Stimulated activated naive CD8-positive, alpha-beta T cell treated with anti-CD3 and anti-CD28 coated beads, Interleukin-15, Interleukin-2, amounts not matched to agents 100 U/mL and 50 U/mL, for 24 hours (primary cell): ENCODE data around the gene PABPC1L.
A peak's percentile ranks its signal among the peaks of the same experiment; 100 is the strongest.

Experiments
- ATAC-seq: fragments of 150-1000 bp; cut with Tn5 transposase; one replicate; pipeline ENCODE4 v1.10.0; 2021
- DNase-seq: peaks from one replicate; pipeline ENCODE4 v3.0.0; 2021

Gene PABPC1L

DNA sequence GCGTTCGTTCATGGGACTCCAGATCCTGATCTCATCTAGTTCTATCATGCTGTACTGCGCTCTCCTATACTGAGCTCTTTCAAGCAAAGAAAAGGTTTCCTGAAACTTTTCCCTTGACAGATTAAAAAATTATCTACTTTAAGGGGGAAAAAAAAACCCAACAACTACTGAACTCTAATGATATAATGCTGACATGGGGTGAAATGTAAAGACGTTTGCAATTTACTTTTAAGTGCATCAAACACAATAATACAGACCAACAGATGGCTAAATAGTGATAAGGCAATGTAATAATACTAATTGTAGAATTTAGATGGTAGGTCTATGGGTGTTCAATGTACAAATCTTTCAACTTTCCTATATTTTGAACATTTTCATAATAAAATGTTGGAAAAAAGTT, 34.0 kb downstream of the PABPC1L start:
- no peak for ATAC-seq

DNA sequence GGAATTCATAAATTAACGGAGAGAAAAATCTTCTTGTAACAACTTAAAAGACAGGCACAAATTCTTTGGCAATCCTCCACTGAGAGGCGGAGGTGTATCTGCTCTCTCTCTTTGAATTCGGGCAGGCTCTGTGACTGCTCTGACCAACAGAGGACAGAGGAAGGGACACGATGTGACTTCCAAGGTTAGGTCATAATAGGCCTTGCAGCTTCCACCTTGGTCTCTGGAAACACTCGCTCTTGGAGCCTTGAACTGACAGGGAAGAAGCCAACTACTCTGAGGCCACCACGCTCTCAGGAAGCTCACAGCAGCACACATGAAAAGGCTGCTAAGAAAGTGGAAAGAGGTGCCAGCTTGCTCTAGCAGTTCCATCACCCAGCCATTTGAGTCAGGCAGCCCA, 35.4 kb downstream of the PABPC1L start:
- DNase-seq (no peak), ATAC-seq (no peak)

More for the DNA sequence above, 34.0 kb downstream of the PABPC1L start:
- no peak for DNase-seq

DNA sequence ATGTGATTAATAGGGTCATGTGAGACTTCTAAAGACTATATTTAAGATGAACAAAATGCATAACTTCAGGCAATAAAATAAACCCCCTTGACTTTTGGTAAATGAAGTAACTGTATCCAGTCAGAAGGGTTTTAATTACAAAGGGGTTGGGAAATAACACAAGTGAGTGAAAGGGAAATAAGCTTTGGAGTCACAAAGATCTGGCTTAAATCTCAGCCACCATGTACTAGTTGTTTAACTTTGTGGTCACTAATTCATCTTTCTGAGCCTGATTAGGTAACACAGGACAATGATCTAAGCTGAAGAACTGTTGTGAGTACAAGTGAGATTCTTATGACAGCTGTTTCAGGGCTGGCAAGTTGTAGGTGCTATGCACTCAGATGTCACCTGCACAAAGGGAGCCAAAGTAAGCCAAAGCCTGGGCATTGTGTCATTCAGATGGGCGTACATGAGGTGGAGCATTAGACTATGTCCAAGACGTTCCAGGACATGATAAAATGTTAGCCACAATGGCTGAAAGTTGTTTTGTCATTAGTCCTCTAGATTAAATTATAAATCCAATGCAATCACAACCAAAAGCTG, 36.5 kb downstream of the PABPC1L start:
- ATAC-seq (no peak), DNase-seq (no peak)

DNA sequence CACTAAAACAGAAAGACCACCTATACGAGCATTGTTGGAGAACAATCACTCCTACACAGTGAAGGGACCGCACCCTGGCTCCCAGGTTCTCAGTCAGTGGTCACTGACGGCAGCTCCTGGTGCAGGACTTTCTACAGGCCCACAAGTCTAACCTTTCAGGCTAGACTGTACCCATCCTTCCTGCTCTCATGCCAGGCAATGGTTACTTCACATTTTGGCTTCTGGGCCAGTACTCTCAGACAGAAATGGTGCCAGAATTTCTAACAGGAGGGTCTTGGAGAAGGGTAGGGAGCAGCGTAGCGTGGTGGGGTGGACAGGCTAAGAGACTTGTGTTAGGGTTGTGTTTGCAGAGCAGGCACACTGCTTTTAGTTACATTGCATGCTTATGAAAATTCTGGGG, 38.2 kb downstream of the PABPC1L start:
- ATAC-seq, result no peak
- DNase-seq, result no peak

DNA sequence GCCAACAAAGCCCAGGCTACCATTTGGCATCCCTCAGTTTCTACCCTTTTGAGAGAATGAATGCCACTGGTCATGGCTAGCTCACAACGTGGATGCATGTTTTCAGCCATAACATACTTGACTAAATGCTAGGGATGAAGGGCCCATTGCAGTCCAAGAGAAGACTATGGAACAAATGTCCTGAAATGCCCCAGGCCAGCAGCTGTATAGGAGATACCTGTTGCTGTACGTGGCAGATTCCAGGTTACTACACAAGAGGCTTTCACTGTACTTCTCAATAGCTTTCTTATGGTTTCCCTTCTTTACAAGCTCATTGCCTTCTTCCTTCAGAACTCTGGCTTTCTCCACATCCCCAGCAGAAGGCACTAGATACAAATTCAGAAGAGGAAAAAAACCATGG, 38.7 kb downstream of the PABPC1L start:
- no peak for ATAC-seq
- DNase-seq, result no peak

DNA sequence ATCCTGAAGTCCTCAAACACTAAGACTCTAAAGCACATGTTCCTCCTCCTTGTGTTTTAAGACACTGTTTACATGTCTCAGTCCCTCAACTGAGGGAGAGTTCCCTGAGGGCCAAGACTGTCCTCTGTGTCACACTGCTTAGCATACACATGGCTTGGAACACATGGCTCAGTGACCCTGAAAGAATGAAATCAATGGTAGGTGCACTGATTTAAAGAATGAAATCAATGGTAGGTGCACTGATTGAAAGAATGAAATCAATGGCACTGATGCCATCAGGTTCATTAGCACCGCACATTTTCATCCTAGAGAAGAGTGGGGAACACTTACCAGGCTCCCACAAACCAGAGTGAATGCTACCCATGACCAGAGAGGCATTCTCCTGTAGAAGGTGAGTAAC, 40.5 kb downstream of the PABPC1L start:
- ATAC-seq, result no peak

DNA sequence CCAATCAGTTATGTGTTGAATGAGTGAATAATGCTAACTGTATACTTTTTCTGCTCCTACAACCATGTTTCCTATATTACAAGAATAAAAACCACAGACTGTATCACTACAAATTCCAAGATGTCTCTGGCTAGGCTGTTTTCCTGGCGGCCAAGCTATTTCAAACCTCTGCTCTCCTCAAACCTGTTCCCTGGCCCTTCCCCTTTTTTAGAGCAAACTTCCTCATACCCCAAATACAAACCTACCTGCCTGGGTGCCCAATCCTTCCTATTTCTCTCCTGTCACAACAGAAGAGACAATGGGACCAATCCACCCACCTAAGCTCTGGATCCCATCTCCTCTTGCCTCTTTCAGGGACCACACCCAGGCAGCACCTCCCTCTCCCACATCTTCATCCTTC, 42.9 kb downstream of the PABPC1L start:
- ATAC-seq, result no peak
- no peak for DNase-seq

More for the DNA sequence above, 40.5 kb downstream of the PABPC1L start:
- DNase-seq, result no peak

DNA sequence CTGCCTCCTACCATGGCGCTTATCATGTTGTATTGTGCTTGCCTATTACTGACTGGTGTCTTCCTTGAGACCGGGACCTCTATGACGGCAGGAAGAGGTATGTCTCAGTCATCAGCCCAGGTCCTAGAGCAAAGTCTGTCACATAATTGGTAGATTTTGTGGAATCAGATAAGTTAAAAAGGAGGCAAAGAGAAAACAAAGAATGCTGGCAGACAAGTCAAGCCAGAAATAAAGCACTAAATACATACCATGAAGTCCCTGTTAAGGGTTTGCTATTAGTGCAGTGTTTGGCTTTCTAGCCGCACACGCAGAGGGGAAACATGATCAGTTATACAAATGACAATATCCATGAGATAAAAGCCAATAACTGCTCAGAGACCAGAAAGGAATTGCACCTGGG, 44.4 kb downstream of the PABPC1L start:
- DNase-seq, result no peak
- ATAC-seq, result no peak

DNA sequence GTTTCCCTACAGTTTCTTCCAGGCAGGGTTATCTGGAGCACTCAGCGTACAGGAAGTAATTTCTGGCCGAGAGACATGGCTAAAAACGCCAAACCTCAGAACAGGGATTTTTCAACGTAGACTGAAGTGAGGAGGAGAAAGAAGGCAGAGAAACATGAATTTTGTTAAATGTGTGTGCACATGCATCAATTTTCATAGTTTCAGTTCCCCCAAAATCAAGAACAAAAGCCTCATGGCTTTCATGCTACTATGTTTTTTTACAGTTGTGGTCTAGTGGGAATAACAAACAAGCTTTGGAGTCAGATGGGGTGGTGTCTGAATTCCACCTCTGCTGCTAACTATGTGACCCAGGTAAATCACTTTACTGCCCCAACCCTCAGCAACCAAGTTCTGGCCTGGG, 45.4 kb downstream of the PABPC1L start:
- no peak for ATAC-seq
- DNase-seq, result no peak

DNA sequence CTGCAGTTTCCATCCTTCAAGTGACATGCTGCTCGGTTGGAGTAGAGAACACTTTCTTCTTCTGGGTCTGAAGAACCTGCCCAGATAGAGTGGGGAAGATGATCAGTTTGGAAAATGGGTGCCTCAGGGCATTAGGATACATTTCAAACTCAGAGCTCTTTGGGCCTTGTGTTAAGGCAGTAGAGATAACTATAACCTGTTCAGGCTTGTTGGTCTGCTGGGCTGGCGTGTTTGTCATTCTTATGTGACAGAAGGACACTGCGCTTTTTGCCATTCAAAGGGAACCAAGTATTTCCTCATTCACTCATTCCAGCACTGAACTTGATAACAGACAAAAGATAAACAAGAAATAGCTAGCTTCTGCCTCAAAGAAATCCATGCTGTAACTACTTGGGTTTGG, 46.5 kb downstream of the PABPC1L start:
- ATAC-seq (no peak), DNase-seq (no peak)

DNA sequence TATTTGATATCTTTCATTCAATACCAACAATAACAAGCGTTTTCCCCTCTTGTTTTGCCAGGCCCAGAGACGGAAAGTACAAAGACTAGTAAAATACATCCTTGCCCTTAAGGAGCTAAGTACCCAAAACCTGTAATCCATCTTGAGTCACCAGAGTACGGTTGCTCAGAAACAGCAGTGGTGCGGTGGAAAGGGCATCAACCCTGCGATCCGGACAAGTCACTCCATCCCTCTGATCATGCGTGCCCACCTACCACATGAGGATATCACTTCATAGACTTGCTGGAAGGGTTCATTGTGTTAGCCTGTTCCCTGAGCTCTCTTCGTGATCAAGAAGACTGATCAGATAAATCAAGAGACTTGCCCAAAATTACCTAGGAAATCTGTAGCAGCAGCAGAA, 48.4 kb downstream of the PABPC1L start:
- ATAC-seq (no peak), DNase-seq (no peak)

DNA sequence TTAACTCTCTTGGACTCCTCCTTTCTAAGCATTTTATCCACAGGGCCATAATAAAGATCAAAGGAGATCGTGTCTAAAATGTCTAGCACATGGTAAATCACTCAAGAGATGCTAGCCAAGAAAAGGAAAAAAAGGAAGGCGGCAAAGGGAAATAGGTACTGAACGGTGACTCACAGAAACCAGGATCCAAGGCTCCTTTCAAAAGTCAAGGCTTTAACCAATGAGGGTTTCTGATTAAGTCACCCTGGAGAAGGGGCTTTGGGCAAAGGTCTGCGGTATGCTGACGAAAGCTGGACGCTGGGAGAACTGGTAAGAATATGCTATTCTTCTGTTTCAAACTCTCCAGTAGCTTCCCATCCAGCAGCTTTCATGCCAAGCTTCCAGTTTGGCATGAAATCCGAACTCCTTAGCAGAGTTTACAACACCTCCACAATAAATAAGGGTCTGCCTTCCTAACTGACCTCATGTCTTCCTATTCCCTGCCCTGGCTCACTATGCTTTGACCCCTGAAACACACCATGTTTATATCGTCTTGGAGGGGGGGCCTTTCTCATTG, 49.3 kb downstream of the PABPC1L start:
- ATAC-seq, result peak; percentile 12

DNA sequence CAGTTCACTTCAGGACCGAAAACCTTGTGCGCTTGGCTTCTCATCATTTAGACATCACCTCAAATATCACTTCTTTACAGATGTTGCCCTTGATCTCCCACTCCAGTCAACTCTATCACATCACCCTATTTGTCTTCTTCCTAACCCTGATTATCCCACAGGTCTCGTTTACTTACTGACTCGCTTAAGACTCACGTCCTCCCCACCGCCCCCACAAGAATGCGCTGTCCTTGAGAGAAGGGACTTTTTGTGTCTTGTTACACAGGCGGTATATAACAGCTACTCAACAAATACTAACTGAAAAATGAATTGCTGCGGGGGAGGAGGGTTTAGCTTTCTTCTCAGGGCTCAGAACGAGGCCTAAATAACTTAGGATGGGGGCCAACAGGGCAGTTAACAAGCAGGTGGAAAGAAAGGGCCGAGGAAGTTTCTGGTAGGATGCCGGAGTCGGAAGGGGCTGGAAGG, 49.8 kb downstream of the PABPC1L start:
- peak; percentile 65 for ATAC-seq

More for the DNA sequence above, 49.3 kb downstream of the PABPC1L start:
- DNase-seq, result peak; percentile 34

DNA sequence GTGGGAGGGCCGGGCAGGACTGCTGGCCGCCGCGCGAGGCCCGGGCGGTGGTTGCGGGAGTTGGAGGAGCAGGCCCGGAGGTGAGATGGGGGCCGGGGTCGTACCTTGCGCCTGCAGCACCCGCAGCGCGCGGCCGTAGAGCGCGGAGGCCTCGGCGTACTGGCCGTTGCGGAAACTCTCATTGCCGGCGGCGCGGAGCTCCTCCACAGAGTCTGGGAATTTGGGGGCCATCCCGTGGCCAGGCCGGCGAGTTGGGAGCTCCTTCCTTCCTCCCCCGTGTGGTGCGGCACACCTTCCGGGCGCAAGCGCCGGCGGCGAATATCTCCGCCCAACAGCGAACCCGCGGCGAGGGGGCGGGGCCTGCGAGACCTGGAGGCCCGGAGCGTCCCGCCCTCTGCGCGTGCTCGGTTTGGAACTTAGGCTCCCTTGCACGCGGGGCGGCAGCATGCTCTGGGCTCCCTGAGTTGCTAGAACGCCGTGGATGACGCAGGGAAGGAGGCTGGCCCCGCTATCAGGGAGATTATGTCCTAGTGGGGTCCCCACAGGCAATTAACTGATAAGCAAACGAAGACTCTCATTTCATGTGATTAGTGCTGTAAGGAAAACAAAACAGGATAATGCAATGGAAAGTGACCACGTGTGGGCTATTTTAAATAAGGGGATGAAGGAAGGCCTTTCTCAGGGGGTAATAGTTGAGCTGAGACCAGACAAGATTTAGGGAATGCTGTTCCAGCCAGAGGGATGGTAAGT, 50.4 kb downstream of the PABPC1L start, which contains the start of gene TOMM34:
Gene TOMM34, minus strand, starts transcription at position 295 of the 750 bp plus-strand sequence. Its CDS starts 64 bp downstream, at position 231.
- DNase-seq, result peak; percentile 98
- peak; percentile 95 for ATAC-seq

More for the DNA sequence above, 49.8 kb downstream of the PABPC1L start:
- DNase-seq, result peak; percentile 73

DNA sequence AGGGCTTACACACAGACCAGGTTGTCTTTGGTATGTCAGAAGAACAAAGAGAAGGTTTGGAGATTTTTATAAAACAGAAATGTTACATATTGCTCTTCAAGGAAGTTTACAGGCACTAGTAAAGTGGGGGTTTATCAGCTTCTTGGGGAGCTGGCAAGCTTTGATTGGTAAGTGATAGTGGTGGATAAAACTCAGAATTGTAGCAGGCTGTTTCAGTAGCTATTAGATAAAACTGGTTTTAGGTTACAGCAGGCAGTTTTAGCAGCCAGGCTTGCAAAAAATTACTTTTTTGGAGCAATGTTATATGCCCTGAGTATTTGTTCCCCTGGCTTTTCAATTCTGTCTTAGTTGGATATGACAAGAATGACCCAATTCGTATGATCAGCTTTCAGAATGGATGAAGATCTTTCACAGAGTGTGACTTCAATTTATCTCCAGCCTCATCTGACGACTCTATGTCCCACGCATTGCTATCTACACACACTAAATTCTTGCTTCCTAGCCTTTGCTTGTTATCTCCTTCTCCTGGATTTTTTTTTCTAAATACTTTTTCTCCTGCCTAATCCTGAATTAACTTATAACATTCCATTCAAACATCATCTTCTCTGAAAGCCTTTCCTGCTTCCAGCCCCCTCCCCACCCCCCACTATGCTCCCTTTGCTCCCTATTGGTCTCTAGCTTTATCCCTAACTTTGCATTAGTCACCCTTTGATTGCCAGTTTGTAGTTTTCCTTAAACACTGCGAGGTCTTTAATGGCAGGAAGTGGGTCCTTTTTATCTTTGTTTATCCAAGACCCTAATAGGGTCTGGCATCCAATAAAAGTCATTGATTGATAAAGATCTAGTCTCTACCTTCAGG, 51.4 kb downstream of the PABPC1L start:
- ATAC-seq, result no peak
- no peak for DNase-seq

DNA sequence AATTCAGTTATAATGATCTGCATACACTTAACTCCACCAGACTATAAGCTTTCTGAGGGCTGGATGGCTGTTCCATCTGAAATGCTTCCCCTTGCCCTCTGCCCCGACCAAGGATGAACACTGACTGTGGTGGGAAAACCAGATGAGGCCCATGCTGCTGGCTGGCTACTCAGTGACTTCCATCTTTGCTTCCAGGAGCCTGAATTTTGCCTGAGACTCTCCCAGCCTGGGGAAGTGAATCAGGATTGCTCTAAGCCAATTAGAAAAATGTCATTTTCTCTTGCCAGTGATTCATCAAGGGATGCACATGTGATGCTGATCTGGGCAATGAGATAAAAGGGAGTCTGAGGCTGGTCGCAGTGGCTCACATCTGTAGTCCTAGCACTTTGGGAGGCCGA, 52.0 kb downstream of the PABPC1L start:
- ATAC-seq (no peak), DNase-seq (no peak)

DNA sequence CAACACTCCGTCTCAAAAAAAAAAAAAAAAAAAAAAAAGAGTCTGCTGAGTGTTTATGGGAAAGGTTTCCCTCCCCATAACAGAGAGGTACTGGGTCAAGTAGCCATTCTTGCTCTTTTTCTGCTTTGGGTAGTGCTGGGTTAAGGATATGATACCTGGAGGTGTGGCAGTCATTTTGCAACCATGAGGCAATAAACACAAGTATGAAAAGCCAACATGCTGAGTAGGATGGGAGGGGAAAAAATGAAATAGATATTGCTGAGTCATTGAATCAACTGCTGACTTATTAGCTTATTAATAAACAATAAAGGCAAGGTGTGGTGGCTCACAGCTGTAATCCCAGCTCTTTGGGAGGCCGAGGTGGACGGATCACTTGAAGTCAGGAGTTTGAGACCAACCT, 52.6 kb downstream of the PABPC1L start:
- no peak for ATAC-seq
- no peak for DNase-seq

DNA sequence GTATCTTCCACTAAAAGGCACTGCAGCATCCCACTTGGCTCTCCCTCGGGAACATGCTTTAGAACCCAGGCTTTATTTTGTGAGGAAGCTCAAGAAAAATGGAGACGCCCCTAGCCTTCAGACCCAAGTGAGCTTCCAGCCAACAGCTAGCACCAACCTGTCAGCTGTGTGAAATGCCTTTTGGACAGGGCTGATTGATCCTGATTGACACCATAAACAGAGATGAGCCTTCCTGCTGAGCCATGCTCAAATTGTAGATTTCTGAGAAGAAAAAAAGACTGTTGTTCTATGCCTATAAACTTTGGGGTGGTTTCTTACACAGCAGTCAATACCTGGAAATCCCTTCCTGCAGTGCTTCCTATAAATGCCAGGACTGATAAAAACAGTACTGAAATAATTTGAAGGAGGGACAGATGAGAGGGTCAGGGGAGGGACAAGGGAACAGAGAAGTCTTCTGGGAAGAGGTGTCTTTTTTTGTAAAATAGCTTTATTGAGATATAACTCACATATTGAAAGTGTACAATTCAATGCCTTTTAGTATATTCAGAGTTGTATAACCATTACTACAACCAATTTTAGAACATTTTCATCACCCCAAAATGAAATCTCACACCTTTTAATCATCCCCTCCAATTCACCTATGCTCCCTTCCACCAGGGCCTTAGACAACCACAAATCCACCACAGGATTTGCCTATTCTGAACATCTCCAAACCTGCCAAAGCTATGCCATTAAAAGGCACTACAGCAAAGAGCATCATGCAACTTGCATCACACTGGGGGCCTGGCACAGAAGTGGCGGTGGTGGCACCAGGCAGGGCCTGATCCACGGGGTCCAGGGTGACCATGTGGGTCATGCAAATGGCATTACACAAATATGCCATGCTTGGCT, 53.7 kb downstream of the PABPC1L start:
- ATAC-seq, result no peak
- peak; percentile 36 for DNase-seq

DNA sequence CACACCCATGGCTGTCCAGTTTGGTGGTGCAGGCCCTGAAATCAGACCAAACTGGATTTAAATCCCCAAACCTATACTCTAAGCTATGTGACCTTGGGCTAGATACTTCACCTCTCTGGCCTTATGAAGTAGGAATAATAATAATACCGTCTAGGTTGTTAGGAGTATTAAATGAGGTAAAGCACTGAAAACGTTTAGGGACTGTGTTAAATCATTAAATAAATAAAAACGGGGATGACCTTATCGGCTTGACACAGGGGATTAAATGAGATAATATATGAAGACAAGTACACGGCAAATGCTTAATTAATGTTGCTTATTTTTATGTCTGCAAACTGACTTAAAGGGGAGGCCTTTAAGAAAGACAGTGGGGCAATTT, 55.8 kb downstream of the PABPC1L start:
- no peak for DNase-seq
- ATAC-seq, result no peak

DNA sequence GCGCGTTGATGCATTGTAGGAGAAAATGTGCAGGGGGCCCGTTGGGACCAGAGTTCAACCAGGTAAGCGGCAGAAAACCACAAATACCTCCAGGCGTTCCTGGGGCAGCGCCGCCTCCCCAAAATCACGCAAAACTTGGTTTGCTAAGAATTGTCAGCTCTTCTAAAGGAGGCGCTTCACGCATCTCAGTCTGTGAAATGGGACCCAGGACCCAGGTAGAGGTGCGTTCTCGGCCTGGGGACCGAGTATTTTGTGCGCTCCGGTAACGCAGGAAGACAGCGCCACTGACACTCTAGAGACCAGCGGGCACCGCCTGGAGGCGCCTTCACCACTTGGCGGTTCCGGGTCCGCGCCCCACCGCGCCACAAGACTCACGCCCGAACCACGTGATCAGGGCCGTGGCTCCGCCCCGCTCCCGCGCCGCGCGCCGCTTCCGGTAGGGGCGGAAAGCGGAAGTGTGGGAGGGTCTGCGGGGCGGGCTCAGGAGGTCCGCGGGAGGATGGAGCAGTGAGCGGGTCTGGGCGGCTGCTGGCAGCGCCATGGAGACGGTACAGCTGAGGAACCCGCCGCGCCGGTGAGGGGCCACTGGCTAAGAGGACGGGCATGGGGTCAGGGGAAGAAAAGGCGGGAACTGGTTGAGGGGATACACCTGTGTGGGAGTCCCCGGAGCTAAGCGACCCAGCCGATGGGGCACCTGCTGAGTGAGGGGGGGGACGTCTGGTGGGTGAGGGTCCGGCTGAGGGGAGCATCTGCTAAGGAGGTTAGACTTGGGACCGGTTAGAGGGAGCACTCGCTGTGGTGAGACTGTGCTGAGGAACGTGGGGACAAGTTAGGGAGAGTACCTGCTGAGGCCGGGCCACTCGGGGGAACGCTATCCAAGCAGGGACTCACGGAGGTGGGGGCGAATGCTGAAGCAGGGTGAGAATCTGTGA, 56.4 kb downstream of the PABPC1L start, which contains the start of gene STK4:
Gene STK4, plus strand, starts transcription at position 483 of the 932 bp plus-strand sequence. Its CDS starts 57 bp downstream, at position 540.
- ATAC-seq, result peak; percentile 82
- DNase-seq, result peak; percentile 97
